Measurements from ENCODE around the gene CD37.

- TF ChIP-seq CTCF (IDR thresholded peaks at IDR 0.05; ENCODE audit: insufficient read depth, low read length, poor library complexity, severe bottlenecking) = no peak
- no peak for TF ChIP-seq EZH2phosphoT487 (conservative IDR thresholded peaks at IDR 0.05; ENCODE audit: low read length)
These were observed 16.9 kb upstream of the CD37 start for GRCh38 chr19:49318296-49318695.
